OCI-LY1 (cell line): Measurements from ENCODE around the gene ATP7B.

ENCODE experiments used
- CTCF ChIP-seq: fragments of 200-600 bp; sonication (generic), shearing (Covaris generic); IDR thresholded peaks from 2 replicates; pipeline ENCODE4 v1.5.1; 2017; ENCODE audit warnings: mild to moderate bottlenecking, antibody characterized with exemption, low read length, moderate library complexity, mixed read lengths
- EZH2 ChIP-seq: fragments of 200-600 bp; sonication (generic), shearing (Covaris generic); IDR thresholded peaks from 2 replicates; pipeline ENCODE4 v1.8.0; 2017; ENCODE audit warnings: borderline replicate concordance, mixed run types, mild to moderate bottlenecking, antibody characterized with exemption, low read length, moderate library complexity, mixed read lengths

- no peak for TF ChIP-seq CTCF
- no peak for TF ChIP-seq EZH2
Measured at GRCh38 chr13:52036037-52036436, 24.8 kb upstream of the ATP7B start.
